ENCODE results near the gene ADAMTS7.
"Not testable (repeated sequence)": the region's sequence is repeated elsewhere in the genome, so short reads cannot be mapped to it uniquely, and the experiment has no call there.

- TF ChIP-seq CTCF, POLR2A (IDR thresholded peaks at IDR 0.05): not testable (repeated sequence)
Measured at GRCh38 chr15:78769473-78770225, 41.6 kb downstream of the ADAMTS7 start.
